ENCODE measurements around the gene LRP10.

DNA sequence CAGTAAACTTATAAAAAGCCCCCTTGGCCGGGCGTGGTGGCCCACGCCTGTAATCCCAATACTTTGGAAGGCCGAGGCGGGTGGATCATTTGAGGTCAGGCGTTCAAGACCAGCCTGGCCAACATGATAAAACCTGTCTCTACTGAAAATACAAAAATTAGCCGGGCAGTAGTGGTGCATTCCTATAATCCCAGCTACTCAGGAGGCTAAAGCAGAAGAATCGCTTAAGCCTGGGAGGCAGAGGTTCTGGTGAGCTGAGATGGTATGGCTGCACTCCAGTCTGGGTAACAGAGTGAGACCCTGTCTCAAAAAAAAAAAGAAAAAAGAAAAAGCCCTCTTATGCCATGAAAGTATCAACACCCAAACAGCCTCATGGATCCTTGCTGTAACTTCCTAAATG is 54.0 kb downstream of the LRP10 start:
- TF ChIP-seq, protein P1, sequence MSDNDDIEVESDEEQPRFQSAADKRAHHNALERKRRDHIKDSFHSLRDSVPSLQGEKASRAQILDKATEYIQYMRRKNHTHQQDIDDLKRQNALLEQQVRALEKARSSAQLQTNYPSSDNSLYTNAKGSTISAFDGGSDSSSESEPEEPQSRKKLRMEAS (IDR thresholded peaks at IDR 0.05), result no peak
- TF ChIP-seq, protein P2, sequence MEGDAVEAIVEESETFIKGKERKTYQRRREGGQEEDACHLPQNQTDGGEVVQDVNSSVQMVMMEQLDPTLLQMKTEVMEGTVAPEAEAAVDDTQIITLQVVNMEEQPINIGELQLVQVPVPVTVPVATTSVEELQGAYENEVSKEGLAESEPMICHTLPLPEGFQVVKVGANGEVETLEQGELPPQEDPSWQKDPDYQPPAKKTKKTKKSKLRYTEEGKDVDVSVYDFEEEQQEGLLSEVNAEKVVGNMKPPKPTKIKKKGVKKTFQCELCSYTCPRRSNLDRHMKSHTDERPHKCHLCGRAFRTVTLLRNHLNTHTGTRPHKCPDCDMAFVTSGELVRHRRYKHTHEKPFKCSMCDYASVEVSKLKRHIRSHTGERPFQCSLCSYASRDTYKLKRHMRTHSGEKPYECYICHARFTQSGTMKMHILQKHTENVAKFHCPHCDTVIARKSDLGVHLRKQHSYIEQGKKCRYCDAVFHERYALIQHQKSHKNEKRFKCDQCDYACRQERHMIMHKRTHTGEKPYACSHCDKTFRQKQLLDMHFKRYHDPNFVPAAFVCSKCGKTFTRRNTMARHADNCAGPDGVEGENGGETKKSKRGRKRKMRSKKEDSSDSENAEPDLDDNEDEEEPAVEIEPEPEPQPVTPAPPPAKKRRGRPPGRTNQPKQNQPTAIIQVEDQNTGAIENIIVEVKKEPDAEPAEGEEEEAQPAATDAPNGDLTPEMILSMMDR (IDR thresholded peaks at IDR 0.05 in 2 of 3, conservative IDR thresholded peaks at IDR 0.05 in 1 of 3; ENCODE audit: borderline replicate concordance in 1 of 3, insufficient read depth in 1 of 3, low read depth in 2 of 3, low read length in 2 of 3), result no peak
- TF ChIP-seq POLR2AphosphoS5 (IDR thresholded peaks at IDR 0.05; ENCODE audit: low read depth, low read length), result no peak
- TF ChIP-seq POLR2A (IDR thresholded peaks at IDR 0.05; ENCODE audit: borderline replicate concordance, extremely low read depth, insufficient read depth, insufficient read length), result no peak
